ENCODE data around the gene SORCS3. TPM values are rescaled to one million over a fixed set of nuclear protein-coding genes. Genes with fewer than 3 reads are reported as not detected.

Gene SORCS3
- total RNA-seq, 2 donors from 2014 or later = not detected

DNA sequence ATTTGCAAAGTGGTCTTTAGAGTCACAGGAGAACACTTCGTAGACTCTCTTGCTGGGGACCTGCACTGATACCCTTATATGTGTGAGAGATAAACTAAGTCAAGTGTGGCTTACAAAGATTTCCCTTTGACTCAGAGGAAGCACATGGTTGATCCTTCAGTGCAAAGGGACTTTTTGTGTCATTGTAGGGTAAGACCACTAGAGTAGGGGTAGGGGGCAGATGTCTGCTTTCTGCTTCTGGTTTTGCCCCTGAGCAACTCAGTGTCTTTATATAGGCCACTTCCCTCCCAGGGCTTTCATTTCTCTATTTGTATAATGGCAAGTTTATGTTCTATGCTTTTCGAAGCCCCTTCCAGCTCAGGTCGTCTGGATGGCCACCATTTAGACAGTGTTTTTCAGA is 281.7 kb downstream of the SORCS3 start:
- no peaks in the 10 kb centered on the region for H3K4me1 Mint-ChIP-seq (ENCODE audit: low read depth in 2 of 2)
- H3K27me3 Mint-ChIP-seq = peaks cover 2 to 5% of the 10 kb centered on the region in 2 donors
- no peaks in the 10 kb centered on the region for H3K9me3 Mint-ChIP-seq
- H3K27ac Mint-ChIP-seq = no peak overlapping the region
- DNase-seq (ENCODE audit: low spot score) (no peak), ATAC-seq (no peak)
- no peaks in the 10 kb centered on the region for H3K36me3 Mint-ChIP-seq
- H3K4me3 Mint-ChIP-seq = no peak overlapping the region

DNA sequence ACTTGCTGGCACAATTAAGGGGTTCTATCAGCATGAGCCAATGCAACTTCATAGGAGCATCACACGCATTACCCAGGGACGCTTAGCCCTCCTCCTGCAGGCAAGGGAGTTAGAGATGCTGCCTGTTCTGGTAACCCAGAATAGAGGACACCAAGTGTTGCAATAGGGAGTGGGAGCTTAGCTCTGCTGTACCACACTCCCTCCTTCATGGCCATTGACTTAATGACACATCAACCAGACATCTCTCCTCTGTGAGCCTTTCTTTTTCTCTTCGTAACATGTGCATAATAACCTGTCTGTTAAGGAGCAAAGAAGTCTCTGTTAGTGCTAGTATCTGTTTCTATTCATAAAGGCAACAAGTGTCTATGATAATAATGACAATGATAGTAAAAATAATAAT is 282.4 kb downstream of the SORCS3 start:
- no peaks in the 10 kb centered on the region for H3K9me3 Mint-ChIP-seq
- DNase-seq (ENCODE audit: low spot score) = no peak
- H3K4me3 Mint-ChIP-seq = no peak overlapping the region
- no peaks in the 10 kb centered on the region for H3K4me1 Mint-ChIP-seq (ENCODE audit: low read depth in 2 of 2)
- no peaks in the 10 kb centered on the region for H3K36me3 Mint-ChIP-seq
- peaks cover 0 to 5% of the 10 kb centered on the region in 2 donors for H3K27me3 Mint-ChIP-seq
- ATAC-seq = no peak
- no peak overlapping the region for H3K27ac Mint-ChIP-seq

DNA sequence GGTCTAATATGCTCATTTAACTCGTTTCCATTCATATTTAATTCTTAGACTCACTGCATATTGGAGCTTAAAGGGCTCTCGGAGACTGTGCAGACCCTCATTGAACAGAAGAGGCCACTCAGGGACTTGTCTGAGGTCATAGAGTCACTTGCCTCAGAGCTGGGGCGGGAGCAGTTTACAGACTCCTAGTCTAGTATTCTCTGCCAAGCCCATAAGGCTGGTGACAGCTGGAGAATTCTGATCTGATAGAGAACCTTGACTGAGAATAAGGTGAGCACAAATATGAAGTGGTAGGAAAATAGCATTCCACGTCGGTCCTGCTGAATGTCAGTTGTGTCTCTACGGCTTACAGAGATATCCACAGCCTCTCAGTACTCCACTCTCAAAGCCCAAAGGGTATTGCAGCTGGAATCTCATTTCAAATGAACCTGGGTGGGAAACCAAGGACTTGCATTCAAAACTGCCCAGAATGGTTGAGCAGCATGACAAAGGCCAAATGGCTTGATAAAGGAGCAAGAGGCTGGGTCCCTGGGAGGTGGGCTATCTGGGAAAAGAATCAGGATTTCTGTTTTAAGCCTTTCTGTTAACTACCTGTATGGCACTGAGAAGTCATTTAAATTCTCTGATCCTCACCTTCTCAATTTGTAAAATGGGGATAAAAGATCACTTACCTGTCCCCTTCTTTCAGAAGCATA is 283.2 kb downstream of the SORCS3 start:
- no peaks in the 10 kb centered on the region for H3K36me3 Mint-ChIP-seq
- peaks cover 0 to 5% of the 10 kb centered on the region in 2 donors for H3K27me3 Mint-ChIP-seq
- no peak for ATAC-seq
- no peaks in the 10 kb centered on the region for H3K9me3 Mint-ChIP-seq
- H3K27ac Mint-ChIP-seq = no peak overlapping the region
- no peaks in the 10 kb centered on the region for H3K4me1 Mint-ChIP-seq (ENCODE audit: low read depth in 2 of 2)
- no peak for DNase-seq (ENCODE audit: low spot score)
- H3K4me3 Mint-ChIP-seq = no peak overlapping the region

DNA sequence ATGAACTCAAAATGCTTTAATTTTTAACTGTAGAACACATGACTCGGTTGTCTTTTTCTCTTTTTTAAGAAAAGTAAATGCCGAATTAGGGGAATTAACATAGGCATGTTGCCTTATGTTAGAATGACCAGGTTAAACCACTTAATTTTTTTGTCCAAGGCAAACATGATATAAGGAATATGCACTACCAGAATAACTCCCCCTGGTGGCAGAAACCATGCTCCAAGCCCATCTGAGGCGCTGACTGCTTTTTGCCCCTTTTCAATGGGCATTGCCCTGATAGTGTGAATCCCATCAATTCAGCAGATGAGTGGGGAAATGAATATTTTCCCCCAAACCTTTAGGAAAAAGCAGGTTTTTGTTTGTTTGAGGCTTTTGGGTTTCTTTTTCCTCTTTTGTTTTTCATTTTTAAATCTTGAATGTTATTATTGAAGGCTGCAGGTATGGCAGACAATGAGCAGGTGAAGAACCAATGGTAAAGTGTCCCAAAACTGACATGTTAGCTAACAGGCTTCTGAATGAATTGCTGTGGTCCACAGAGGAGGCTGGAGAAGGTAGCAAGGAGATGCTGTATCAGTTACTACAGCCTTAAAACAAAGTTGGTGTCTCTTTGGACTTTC is 284.3 kb downstream of the SORCS3 start:
- Mint-ChIP-seq H3K4me1 (ENCODE audit: low read depth in 2 of 2) (no peaks in the 10 kb centered on the region), H3K27ac (no peak overlapping the region), H3K4me3 (no peak overlapping the region), H3K9me3 (no peaks in the 10 kb centered on the region), H3K36me3 (no peaks in the 10 kb centered on the region), H3K27me3 (peaks cover 0 to 5% of the 10 kb centered on the region in 2 donors)
- no peak for DNase-seq (ENCODE audit: low spot score)
- no peak for ATAC-seq

DNA sequence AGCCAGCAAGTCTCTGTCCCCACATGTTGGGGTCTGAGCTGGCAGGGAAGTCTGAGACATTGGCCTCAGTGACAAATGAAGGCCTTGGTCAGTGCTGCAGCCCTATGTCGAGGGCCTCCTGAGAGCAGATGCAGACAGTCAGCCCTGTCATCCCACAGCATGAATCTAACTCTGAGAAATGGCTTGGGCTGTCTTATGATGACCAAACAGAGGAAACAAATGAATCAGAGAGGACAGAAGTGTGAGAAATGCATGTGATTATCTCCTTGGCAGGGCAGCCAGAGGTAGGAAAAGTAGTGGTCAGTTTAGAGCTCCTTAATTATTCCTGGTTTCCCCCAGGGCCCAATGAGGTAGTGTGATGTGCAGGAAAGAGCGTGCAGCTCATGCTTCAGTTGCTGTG is 287.6 kb downstream of the SORCS3 start:
- Mint-ChIP-seq H3K27ac (no peak overlapping the region), H3K36me3 (no peaks in the 10 kb centered on the region), H3K4me1 (ENCODE audit: low read depth in 2 of 2) (no peaks in the 10 kb centered on the region), H3K27me3 (peaks cover 1 to 3% of the 10 kb centered on the region in 2 donors), H3K9me3 (no peaks in the 10 kb centered on the region), H3K4me3 (no peak overlapping the region)
- DNase-seq (ENCODE audit: low spot score) (no peak), ATAC-seq (no peak)

DNA sequence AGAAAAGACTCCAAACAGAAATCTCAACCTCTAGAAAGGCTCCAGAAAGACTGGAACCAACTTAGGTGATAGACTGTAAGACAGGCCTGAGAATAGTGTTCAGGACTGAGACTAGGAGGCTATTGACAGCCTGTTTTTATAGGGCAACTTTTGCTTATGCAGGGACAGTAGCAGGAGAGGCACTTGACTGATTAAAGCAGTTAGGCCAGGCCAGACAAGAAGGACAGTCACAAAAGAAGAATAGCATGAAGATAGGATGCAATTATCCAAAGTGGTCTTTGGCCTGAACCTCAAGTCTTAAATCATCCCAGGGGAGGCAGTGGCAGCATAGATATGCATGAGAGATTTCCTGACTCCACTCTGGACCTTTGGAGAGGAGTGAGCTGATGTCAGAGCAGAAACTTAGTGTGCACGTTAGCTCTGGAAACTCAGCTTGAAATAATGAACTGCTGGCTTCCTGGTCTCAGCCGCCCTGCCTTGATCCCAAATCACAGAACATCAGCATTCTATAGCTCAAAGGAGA is 290.6 kb downstream of the SORCS3 start:
- H3K36me3 Mint-ChIP-seq = no peaks in the 10 kb centered on the region

DNA sequence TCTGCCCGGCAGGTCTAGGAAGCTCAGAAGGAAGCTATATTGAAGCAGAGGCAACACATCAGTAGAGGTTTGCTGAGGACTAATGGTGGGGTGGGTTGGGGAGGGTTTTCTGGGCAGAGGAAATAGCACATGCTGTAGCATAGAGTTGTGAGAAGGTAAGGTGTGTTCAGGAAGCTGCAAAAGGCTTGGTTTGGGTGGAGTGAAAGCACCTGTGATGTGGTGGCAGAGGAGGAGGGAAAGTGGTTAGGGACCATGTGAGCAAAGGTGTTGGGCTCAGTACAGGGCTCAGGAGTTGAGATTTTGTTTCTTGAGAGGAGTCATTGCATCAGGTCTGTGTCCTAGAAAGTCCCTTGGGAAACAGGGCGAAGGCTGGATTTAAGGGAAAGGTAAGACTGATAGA is 294.6 kb downstream of the SORCS3 start:
- H3K27me3 Mint-ChIP-seq = peaks cover 5 to 18% of the 10 kb centered on the region in 2 donors
- H3K36me3 Mint-ChIP-seq = no peaks in the 10 kb centered on the region
- ATAC-seq (no peak), DNase-seq (ENCODE audit: low spot score) (no peak)
- H3K27ac Mint-ChIP-seq = no peak overlapping the region
- H3K4me3 Mint-ChIP-seq = no peak overlapping the region
- H3K9me3 Mint-ChIP-seq = no peaks in the 10 kb centered on the region
- H3K4me1 Mint-ChIP-seq (ENCODE audit: low read depth in 2 of 2) = no peaks in the 10 kb centered on the region

More for the DNA sequence above, 290.6 kb downstream of the SORCS3 start:
- Mint-ChIP-seq H3K27ac (no peak overlapping the region), H3K4me3 (no peak overlapping the region), H3K9me3 (no peaks in the 10 kb centered on the region), H3K4me1 (ENCODE audit: low read depth in 2 of 2) (no peaks in the 10 kb centered on the region), H3K27me3 (peaks cover 8 to 18% of the 10 kb centered on the region in 2 donors)
- DNase-seq (ENCODE audit: low spot score) = no peak
- no peak for ATAC-seq

DNA sequence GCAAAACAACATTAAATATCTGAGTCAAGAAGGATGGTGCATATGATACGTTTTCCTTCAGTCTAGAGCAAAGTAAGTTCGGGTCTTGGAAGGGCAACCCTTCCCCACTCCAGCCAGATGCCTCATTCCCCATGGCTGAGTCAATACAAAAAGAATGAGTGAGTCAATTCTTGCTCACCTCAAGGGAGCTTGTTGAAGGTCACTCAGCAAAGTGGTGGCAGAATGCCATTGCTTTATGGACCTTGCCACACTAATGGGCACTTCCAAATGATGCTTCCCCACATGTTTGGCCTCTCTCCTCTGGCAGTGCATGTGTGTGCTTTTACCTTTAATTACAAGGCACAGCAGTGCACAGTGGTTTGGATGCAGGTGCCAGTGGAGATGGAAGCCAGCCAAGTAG is 296.5 kb downstream of the SORCS3 start:
- Mint-ChIP-seq H3K36me3 (no peaks in the 10 kb centered on the region), H3K4me1 (ENCODE audit: low read depth in 2 of 2) (no peaks in the 10 kb centered on the region), H3K27ac (no peak overlapping the region), H3K9me3 (no peaks in the 10 kb centered on the region), H3K27me3 (peaks cover 5 to 18% of the 10 kb centered on the region in 2 donors), H3K4me3 (no peak overlapping the region)
- ATAC-seq (no peak), DNase-seq (ENCODE audit: low spot score) (no peak)

DNA sequence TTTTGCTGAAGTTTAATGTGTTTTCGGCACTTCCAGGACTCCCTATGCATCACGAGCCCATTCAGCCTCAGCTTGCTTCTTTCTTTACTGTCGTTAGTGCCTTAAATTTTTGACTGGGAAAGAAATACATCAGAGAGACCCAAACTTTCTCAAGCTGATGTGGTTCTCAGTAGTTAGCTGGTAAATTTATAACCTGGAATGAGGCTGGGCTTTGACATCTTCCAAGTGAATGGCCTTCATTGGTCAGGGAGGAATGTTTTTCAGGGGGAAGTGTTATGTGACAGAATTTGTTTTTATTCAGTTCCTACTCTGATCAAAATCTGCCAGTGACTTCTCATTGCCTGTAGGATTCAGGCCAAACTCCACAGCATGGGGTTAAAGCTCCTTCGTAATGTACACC is 296.9 kb downstream of the SORCS3 start:
- Mint-ChIP-seq H3K27me3 (peaks cover 5 to 18% of the 10 kb centered on the region in 2 donors), H3K27ac (no peak overlapping the region), H3K36me3 (no peaks in the 10 kb centered on the region), H3K9me3 (no peaks in the 10 kb centered on the region), H3K4me1 (ENCODE audit: low read depth in 2 of 2) (no peaks in the 10 kb centered on the region), H3K4me3 (no peak overlapping the region)
- DNase-seq (ENCODE audit: low spot score) (no peak), ATAC-seq (no peak)

DNA sequence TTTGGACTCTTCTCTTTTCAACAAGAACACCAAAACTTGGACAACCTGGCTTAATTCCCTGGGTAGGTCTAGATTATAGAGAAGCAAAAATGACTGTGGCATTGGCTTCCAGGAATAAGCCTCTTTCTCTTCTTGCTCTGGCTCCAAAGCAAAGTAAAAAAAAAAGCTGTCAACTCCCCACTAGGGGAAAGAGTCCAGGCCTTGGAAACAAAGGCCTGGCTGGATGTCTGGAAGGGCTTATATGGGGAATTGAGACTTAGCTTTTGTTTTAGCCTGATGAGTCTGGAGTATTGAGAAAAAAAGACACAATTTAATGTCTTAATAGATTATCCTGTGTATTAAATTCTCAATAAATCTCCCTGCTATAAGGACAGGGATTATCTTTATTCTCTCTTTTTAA is 300.6 kb downstream of the SORCS3 start:
- Mint-ChIP-seq H3K36me3 (no peaks in the 10 kb centered on the region), H3K27me3 (no peaks in the 10 kb centered on the region), H3K4me3 (no peak overlapping the region), H3K4me1 (ENCODE audit: low read depth in 2 of 2) (no peaks in the 10 kb centered on the region), H3K27ac (no peak overlapping the region), H3K9me3 (no peaks in the 10 kb centered on the region)
- DNase-seq (ENCODE audit: low spot score) = no peak
- ATAC-seq = no peak

DNA sequence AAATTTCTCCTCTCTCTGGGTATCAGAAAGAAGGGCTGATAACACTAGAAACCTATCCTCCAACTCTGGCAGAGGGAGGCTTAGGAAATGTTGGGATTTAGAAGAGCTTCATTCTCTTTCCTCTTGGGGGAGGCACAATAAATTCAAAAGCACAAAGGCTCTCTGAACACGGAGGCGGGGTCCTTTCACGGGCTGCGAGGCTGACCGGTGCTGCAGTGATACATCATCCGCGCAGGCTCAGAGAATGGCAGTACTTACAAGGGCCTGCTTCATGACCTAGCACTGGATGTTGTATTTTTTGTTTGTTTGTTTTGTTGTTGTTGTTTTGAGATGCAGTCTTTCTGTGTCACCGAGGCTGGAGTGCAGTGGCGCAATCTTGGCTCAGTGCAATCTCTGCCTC is 306.2 kb downstream of the SORCS3 start:
- Mint-ChIP-seq H3K36me3 (no peaks in the 10 kb centered on the region), H3K27me3 (peaks cover 0 to 2% of the 10 kb centered on the region in 2 donors), H3K4me1 (ENCODE audit: low read depth in 2 of 2) (no peaks in the 10 kb centered on the region), H3K27ac (no peak overlapping the region), H3K4me3 (no peak overlapping the region), H3K9me3 (no peaks in the 10 kb centered on the region)
- DNase-seq (ENCODE audit: low spot score) (no peak), ATAC-seq (no peak)

DNA sequence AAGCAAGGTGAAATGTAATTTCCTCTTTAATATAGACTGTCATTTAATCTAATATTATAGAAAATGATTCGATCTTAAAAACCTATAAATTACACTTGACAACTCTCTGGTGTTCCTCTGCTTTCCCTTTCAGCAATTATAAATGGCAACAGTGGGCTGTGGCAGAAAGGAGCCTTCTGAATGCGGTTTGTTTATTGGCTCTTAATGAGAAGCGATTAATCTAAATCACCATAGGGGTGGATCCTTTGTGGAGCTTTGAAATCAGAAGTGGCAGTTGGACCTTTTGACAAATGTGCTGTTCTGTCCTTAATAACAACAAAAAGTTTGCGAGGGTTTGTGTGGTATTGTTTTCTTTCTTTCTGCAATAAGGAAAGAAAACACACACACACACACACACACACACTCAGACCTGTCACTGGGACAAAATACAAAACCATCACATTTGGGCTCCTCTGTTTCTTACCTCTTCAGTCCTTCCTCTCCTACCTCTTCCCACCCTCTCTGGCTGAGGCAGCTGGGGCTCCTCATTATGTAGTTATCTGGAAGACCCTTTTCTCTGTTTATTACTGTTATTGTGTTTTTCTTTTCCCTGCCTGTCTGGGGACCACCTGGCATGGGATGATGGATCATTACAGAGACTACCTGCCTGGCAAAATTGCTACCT is 316.2 kb downstream of the SORCS3 start:
- no peak for DNase-seq (ENCODE audit: low spot score)
- peaks cover 3% of the 10 kb centered on the region for H3K9me3 Mint-ChIP-seq
- peaks cover 0 to 5% of the 10 kb centered on the region in 2 donors for H3K27me3 Mint-ChIP-seq
- H3K36me3 Mint-ChIP-seq = no peaks in the 10 kb centered on the region
- no peaks in the 10 kb centered on the region for H3K4me1 Mint-ChIP-seq (ENCODE audit: low read depth in 2 of 2)
- H3K27ac Mint-ChIP-seq = no peak overlapping the region
- no peak for ATAC-seq
- H3K4me3 Mint-ChIP-seq = no peak overlapping the region

DNA sequence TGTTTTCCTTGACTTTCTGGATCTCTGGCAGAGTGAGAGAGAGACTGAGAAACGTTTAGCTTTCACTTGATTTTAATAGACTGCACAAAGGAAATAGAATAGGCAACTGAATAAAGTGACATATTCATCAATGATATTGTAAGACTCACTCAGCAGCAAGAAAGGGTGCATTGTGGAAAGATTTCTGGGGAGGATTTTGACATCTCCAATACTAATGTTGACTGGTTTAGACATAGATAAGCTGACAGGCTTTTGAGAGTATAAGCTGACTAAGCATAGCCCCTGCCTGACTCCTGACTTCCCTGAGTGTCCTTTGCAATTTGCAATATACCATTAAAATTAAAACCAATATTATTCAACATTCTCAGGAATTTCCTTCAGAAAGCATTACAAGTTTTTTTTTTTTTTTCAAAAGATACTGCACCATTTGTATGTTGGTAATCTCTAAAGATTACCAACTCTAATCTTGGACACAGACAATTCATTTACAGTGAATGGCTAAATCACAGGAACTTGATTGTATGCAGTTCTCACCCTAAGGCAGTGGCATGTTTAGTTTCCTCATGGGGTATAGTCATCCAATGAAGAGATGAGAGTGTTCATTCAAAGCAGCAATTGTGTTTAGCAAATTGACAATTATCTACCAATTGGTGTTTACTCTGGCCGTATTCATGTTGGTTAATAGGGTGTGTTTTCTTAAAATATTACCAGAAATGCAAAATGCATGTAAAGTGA is 325.6 kb downstream of the SORCS3 start:
- Mint-ChIP-seq H3K36me3 (no peaks in the 10 kb centered on the region), H3K27ac (no peak overlapping the region), H3K4me3 (no peak overlapping the region), H3K9me3 (peaks cover 6% of the 10 kb centered on the region), H3K27me3 (no peaks in the 10 kb centered on the region), H3K4me1 (ENCODE audit: low read depth in 2 of 2) (no peaks in the 10 kb centered on the region)
- DNase-seq (ENCODE audit: low spot score) (no peak), ATAC-seq (no peak)

DNA sequence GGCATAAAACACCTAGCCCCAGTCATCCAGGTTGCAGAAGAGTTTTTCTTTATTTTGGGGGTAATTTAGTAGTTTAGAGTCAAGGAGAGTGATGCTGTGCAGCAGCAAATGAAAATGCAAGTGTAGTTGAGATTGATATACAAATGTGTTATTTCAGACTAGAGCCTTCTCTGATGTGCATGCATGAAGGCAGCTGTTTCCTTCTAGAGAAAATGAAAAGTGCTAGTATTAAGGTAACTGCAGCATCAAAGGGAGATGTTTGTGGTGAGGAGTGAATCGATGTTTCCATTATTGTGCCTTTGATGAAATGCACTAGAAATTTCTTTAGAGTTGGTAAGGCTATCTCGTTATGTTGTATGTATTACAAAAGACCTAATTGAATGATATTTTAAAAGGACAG is 339.3 kb downstream of the SORCS3 start:
- Mint-ChIP-seq H3K4me3 (no peak overlapping the region), H3K36me3 (no peaks in the 10 kb centered on the region), H3K9me3 (peaks cover 4% of the 10 kb centered on the region), H3K27me3 (peaks cover 0 to 5% of the 10 kb centered on the region in 2 donors), H3K4me1 (ENCODE audit: low read depth in 2 of 2) (no peaks in the 10 kb centered on the region), H3K27ac (no peak overlapping the region)
- ATAC-seq (no peak), DNase-seq (ENCODE audit: low spot score) (no peak)
